SHP77 treated with DMSO at 0.1 percent for 48 hours (cell line): ENCODE results near the gene GIPC2.
"Not testable (repeated sequence)": the region's sequence is repeated elsewhere in the genome, so short reads cannot be mapped to it uniquely, and the experiment has no call there.

ENCODE experiments used
- DNase-seq: peaks from one replicate; lab custom pipeline; 2025; lab: John Stamatoyannopoulos, UW

The GIPC2 gene, protein sequence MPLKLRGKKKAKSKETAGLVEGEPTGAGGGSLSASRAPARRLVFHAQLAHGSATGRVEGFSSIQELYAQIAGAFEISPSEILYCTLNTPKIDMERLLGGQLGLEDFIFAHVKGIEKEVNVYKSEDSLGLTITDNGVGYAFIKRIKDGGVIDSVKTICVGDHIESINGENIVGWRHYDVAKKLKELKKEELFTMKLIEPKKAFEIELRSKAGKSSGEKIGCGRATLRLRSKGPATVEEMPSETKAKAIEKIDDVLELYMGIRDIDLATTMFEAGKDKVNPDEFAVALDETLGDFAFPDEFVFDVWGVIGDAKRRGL

DNA sequence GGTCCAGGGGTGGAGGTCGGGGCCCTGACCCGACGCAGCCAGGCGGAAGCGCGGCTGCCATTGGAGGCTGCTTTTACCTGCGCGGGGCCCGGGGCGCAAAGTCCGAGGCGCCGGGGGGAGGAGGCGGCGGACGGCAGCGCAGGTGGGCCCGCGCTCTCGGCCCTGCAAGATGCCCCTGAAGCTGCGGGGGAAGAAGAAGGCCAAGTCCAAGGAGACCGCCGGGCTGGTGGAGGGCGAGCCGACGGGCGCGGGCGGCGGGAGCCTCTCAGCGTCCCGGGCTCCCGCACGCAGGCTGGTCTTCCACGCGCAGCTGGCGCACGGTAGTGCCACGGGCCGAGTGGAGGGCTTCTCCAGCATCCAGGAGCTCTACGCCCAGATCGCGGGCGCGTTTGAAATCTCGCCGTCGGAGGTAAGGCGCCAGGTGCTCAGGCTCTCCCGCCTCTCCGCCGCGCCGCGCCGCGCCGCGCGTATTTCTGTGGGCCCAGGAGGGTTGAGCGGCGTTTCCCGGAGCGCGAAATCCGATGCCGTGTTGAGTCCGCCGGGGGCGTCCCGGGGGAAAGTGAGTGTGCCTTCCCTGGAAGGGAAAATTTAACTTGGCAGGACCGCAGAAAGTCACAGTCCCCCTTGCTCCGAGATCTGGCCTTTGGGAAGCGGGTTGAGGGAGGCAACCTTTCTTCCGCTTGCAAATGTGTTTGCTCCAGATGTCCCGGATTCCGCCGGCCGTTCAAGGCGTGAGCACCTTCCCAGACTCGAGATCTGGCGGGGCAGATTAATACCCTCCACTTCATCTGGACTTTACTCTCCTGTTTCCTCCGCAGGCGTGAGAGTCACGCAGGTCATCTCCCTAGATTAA is at the start of gene GIPC2:
Gene GIPC2 (plus strand): TSS at position 41 of the 853 bp plus-strand sequence. CDS start 129 bp downstream, at position 170.
- no peak for DNase-seq

DNA sequence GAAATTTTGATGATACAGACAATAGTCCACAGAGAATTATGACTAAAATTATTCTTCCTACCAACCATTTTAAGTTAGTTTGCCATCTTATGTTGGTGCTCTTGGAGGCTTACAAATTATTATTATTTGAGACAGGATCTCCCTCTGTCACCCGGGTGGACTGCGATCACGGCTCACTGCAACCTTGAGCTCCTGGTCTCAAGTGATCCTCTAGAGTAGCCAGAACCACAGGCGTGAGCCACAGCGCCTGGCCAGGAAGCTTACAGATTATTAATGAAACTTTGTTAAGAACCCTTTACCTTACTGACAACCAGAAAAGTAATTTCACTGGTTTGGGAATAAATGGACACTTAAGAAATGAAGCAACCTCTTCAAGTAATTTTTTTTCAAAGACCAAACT is 49.0 kb upstream of the GIPC2 start:
- no peak for DNase-seq

DNA sequence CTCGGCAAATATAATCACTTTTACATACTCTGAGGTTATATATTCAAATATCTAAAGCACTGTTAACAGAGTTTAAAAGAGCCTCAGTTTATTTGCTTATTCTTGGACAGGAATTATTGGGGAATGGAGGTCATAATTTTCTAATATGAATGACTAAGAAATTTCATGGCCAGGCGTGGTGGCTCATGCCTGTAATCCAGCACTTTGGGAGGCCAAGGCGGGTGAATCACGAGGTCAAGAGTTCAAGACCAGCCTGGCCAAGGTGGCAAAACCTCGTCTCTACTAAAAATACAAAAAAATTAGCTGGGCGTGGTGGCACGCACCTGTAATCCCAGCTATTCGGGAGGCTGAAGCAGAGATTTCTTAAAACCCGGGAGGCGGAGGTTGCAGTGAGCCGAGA is 45.2 kb upstream of the GIPC2 start:
- DNase-seq: not testable (repeated sequence)

DNA sequence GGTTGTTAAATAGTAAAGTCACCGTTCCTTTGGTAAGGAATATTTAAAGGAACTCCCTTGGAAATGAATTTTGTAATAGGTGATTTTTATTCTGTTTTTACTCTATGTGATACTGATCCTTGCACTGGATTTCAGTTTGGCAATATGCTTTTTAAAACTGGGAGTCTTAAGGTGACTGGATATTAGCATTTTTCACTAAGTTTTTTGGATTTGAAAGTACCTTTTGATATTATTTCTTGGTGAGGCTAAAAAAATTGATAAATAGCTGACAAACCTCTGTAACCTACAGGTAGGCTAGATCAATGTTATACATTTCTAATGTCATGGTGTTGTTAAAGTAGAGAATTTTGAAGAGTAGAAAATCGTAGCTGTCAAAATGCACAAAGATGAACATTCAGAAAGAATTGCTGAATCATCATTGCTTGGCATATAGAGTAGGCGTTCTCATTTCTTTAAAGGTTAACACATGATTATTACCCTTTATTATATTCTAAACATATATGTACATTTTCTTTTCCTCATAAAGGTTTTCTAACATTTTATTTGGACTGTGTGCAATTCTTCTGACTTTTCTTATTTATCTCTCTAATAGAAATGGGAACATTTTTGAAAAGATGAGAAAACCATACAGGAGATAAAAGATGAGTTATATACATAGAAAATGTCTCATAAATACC is 42.6 kb upstream of the GIPC2 start:
- peak; percentile 33 for DNase-seq

DNA sequence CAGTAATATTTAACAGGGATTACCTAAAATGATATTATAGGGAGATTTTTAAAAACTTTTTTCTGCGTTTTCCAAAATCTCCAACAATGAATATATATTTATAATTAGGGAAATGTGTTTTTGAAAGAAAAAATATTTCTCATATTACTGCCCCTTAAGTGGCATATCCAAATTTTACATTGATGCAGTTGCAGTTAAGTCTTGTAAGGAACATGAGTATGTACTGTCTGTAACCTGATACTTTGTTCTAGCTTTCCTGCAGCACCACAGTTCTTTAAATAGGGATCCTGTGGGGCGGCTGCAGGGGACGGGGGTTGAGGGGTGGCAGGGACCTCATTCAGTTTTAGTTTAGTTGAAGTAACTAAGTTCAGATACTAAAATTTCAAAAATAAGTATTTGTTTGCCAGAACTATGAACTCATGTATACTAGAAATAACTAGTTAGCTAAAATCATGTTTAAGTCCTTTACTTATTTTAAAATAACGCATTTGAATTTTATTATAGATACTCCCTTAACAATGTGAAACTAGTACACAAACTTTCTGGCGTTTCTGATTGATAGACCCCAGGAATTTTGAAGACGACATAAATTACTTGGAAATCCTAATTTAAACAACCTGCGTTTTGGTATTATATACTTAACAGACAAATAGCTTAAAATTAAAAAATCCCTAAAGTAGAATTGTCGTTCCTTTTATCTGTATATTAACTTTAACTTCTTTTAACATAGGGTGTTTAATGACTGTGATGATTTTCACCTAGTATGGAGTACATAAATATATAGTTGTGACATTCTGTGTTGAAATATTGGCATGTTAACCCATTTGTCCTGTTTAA is 41.7 kb upstream of the GIPC2 start:
- DNase-seq: peak; percentile 91

DNA sequence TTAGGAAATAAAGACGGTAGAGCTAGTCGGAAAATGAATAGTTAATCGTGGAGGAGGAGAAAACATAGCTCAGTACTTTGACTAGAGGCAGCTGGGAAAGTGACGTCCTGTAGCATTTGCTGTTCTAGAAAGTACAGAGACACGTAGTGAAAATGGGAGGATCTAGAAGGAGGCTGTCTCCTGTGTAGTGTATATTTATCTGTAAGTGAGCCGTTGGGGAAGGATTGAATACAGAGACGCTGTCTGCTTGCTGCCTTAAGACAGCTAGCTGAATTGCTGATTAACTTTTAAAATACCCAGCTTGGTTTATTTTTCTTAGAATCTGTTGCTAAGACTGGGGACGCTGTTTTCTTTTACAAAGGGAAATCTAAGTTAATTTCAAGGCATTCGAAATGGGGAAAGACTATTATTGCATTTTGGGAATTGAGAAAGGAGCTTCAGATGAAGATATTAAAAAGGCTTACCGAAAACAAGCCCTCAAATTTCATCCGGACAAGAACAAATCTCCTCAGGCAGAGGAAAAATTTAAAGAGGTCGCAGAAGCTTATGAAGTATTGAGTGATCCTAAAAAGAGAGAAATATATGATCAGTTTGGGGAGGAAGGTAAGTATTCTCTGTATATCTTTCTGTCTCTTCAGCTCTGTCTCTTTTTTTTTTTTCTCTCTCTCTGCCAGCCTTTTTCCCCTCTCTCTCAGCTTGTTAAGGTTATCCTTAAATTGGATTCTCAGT is 40.9 kb upstream of the GIPC2 start, which contains the start of gene DNAJB4:
Gene DNAJB4 (plus strand): TSS at position 221 of the 729 bp plus-strand sequence. CDS start 172 bp downstream, at position 393.
- DNase-seq: peak; percentile 91

DNA sequence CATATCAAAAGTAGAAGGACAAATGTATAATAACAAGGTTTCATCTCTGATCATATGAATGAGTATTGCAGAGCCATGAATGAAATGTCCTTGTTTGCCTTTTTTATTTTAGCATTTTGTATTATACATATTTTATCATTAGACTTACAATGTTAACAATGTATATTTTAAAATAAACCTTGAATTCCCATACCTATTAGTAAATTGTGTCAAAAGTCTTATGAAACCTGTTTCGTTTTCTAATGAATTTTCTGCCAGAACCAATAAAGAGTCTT is 40.4 kb upstream of the GIPC2 start:
- DNase-seq: no peak

DNA sequence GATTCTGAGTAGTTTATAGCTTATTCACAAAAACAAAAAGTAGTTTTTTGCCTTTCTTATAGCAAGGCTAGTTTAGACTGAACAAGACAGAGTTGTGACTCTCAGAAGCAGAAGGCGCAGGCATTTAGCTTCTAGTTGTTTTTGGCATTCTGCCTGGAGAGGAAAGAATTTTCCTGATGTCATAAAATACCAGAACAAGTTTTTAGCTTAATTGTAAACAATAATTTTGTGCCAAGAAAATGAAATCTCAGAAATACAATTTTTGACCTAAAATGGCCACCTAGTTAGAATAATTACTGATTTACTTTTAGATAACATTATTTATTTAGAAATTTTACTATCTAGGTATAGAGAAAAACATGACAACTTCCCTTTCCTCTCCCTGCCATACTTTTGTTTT is 40.0 kb upstream of the GIPC2 start:
- peak; percentile 36 for DNase-seq

DNA sequence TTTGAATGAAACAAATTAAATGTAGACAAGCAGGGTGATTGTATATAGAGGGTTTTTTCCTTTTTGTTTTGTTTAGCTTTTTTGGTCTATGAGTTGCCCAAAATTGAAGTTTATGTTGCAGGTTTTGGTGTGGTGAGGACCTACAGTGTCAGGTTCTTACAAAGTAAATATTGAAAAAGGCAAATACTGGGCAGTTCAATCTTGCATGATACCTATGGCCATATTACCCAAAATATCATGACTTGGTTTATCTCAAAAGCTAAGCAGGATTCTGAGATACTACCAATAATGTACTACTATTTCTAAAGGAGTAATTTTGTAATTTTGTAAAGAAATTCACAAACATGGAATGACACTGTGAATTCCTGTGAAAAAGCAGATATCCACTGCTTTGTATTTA is 39.2 kb upstream of the GIPC2 start:
- DNase-seq: no peak

DNA sequence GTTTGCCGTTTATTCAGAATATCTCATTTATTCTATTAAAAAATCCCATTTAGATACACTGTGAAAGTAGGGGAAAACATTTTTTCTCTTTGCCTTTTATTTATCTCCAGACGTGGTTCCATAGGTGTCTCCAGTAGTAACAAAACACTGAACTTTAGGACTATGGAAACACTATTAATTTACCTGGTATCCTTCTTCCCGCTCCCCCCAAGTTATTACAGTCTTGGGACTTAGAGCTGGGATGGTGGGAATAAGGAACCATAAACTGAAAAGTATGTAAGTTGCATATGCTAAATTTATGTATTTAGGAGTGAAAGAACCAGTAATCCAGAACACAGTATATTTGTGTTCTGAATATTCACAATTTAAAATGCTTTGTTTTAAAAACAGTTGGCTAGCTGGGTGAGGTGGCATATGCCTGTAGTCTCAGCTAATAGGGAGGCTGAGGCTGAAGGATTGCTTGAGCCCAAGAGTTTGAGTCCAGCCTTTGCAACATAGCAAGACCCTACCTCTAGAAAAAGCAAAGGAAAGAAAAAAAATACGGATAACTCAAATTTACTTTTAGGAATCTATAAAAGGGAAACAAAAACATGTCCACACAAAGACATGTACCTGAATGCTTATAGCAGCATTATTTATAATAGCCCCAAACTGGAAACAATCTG is 38.0 kb upstream of the GIPC2 start:
- DNase-seq: no peak

DNA sequence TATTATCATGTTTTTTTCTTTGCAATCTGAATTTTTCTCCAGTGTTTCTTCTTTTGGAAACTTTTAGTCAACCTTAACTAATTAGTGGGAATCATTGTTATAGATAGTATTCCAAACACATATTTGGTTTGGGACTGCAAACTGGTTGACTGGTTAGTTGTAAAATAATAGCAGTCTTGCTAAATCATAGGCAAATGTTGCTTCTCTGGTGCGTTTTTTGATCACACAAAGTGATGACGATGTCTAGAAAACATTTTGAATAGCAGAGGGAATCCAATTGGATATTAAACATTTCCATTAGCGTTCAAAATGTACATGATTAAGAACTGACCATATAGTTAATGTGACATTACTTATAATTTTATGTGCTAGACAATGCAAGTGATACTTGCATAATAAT is 36.5 kb upstream of the GIPC2 start:
- DNase-seq: no peak

DNA sequence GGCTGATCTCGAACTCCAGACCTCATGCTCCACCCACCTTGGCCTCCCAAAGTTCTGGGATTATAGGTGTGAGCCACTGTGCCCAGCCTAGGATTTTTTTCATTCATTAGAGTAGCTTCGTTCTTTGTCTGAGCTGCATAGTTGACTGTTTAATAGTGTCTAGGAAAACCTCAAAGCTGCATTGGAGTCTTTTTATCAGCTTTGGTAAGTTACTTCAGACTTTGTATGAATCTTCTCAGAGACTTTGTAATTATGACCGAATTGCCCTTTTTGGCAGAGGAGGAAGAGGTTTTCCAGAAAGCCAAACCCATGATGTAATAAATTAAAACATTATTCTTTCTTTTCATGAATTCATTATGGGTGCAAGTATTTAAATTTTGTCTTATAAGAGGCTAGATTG is 35.9 kb upstream of the GIPC2 start:
- no peak for DNase-seq

DNA sequence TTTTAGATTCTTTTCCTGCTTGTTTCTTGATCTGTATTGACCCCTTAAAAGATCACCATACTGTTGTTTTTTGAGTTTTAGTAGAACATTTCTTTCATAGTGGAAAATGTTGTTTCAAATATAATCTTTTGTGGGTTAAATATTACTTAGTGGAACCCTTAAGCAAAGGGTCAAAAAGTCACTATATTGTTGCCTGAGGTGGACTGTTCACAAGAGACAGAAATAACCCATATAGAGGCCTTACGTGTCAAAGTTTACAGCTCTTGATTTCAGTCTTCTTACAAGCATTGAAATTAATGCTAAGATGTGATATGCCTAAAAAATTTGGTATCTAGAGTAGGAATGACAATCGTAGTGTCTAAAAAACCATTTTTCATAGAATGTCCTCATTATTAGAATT is 34.7 kb upstream of the GIPC2 start:
- no peak for DNase-seq

DNA sequence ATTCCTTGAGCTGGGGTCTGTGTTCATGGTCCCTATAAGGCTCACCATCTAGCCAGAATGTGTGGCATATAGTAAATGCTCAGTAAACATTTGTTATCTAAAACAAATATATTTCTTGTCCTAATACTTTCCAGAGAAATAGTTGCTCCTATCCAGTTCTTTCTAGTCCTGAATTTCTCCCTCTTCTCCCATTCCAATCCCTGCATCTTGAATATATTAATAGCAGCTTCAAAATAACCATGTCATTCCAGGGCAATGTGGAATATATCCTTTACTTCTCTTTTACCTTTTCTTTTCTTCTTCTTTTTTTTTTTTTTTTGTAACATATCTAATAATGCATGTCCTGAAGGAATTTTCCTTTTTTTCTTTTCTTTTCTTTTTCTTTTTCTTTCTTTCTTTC is 30.6 kb upstream of the GIPC2 start:
- no peak for DNase-seq

DNA sequence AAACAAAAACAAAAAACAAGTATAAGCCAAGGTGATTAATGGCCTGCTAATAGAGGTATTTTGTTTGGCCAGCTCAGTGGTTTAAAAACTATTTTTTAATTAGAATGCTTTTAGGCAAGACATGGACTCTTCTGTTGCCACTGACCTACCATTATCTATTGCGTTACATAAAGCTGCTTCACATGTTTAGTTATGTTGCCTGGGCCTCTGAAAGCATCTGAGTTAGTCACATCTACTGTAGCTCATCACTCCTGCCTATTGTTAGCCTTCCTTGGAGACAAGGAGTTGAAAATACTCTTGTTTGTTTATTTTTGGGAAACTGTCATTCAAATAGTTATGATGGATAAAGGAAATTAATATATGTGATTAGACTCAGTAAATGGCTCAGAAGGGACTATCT is 26.7 kb upstream of the GIPC2 start:
- DNase-seq: no peak

DNA sequence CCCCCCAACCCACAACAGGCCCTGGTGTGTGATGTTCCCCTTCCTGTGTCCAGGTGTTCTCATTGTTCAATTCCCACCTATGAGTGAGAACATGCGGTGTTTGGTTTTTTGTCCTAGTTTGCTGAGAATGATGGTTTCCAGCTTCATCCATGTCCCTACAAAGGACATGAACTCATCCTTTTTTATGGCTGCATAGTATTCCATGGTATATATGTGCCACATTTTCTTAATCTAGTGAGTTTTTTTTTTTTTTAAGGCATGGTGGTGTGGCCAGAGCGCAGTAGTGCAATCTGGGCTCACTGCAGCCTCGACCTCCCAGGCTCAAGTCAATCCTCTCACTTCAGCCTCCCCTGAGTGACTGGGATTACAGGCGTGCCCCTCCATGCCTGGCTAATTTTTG is 24.6 kb upstream of the GIPC2 start:
- not testable (repeated sequence) for DNase-seq

DNA sequence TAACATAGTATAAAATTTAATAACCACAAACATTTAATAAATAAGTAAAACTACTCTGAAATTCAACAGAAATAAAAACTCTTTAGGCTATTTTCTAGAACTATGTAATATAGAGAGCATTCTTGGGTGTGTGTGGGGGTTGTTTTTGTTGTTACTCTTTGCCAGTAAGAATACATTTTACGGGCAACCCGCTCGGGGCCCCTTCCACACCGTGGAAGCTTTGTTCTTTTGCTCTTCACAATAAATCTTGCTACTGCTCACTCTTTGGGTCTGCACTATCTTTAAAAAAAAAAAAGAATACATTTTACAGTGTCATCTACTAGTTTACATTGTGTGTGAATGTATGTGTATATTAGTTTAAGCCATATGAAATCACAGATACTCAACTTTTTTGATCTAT is 16.0 kb upstream of the GIPC2 start:
- no peak for DNase-seq

DNA sequence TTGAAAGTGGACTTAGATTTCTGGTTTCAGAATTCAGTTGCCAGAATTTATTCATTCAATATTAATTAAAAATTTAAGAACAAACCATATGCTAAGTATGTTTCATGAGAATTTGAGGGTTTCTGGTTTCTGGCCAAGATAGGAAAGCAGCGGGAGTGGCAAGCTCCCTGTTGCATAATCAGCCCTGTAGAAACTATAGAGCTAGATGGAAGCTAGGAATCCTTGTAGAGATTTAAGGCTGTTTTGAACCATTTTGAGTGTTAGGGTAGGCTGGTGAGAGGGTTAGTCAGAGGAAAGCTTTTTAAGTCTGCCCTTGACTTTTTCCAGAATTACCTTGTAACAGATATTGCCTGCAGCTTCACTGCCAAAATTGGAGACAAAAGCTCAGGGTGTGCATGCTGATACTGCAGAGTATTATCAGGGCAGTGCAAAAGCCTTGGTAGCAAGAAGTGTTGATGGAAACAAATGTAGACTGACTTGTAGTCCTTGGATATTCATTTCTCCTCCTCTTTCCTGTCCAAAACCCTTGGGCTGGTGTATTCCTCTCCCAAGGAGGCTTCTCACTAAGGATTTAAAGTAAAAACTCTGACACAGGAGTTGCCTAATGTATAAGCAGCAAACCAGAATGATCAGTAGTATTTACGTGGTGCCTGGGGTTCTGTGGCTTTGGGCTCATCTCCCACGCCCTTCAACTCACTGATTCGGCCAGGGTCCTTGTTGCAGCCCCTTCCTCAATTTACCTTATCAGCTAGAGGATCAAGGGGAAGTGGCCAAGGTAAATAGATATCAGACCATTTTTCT is 12.6 kb upstream of the GIPC2 start:
- DNase-seq: no peak

DNA sequence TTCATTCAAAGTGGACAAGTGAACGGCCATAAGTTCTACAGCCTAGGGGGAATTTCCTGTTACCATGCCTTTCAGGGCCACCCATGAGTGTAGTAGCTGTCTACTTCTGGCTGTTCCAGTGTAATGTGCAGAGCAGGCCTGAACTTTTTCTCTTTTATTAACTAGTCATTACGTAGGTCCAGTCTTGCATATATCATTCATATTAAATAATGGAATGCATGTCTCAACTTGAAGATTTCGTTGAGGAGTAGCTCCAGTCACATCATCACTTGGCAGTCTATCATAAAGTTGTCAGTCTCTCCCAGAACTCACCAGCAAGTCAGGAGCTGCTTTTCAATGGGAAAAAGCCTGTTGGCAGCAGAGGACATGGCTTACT is 12.0 kb upstream of the GIPC2 start:
- DNase-seq: no peak

DNA sequence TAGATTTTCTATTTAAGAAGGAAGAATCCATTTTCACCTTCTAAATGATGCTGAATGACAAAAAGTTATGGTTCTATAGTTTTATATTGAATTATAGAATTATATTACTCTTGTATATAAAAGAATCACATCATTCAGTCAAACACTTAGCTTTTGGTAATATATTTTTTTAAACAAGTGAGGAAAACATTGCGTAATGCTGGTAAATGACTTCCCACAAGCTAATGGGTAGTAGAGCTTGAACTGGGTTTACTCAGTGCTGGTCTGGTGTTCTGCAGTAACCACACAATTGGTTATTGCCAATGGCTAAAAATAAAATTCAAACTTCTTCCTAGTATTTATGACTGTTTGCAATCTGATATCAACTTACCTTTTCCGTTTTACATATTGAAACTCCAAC is 10.6 kb upstream of the GIPC2 start:
- DNase-seq: no peak
